Activated CD4-positive, alpha-beta T cell treated with anti-CD3 and anti-CD28 coated beads for 1 hour (primary cell): ENCODE results near the gene POU2F3.
"Not testable (repeated sequence)": the region's sequence is repeated elsewhere in the genome, so short reads cannot be mapped to it uniquely, and the experiment has no call there.

Experiments used
- DNase-seq: peaks from one replicate; pipeline ENCODE4 v3.0.0-alpha.2; 2020

Gene POU2F3

DNA sequence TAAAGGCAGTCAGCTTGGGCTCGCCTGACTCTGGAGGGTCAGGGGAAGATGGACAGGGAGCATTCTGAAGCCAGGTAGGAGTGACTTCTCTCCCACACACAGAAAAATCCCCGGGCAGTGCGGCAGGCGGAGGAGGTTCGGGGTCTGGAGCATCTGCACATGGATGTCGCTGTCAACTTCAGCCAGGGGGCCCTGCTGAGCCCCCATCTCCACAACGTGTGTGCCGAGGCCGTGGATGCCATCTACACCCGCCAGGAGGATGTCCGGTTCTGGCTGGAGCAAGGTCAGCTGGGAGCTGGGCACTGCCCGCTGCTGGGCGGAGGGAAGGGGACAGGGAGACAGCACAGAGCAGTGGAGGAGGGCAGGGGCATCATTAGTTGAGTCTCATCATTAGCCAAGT, 13.2 kb upstream of the POU2F3 start:
- no peak for DNase-seq

DNA sequence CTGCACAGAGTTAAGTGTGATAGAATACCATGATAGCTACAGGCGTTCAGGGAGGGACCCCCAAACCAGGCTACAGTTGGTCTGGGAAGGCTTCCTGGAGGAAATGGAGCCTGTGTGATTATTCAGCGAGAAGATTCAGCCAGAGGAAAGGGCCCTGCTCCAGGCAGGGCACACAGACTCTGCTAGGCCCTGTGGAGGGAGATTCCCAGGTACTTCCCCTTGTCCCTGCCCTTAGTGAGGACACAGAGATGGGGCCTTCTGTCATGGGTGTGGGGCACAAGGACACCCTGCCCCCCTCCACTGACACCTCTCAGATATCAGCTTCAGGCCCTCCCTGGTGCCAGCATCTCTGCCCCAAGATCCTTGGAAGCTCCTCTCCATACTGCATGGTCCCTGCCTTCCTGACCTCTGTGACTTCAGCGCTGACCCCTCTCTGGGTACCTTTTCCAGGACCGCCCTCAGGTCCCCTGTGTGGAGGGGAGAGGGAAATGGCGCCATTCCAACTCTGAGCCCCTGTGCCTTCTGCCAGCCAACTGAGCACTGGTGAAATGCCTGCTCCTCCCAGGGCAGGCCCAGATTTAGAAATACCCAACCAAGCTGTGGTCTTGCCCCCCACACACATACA, 12.6 kb upstream of the POU2F3 start:
- no peak for DNase-seq

DNA sequence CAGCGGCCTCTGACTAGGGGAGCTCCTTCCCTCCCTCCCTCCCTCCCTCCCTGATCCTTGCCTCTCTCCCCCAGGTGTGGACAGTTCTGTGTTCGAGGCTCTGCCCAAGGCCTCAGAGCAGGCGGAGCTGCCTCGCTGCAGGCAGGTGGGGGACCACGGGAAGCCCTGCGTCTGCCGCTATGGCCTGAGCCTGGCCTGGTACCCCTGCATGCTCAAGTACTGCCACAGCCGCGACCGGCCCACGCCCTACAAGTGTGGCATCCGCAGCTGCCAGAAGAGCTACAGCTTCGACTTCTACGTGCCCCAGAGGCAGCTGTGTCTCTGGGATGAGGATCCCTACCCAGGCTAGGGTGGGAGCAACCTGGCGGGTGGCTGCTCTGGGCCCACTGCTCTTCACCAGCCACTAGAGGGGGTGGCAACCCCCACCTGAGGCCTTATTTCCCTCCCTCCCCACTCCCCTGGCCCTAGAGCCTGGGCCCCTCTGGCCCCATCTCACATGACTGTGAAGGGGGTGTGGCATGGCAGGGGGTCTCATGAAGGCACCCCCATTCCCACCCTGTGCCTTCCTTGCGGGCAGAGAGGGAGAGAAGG, 11.1 kb upstream of the POU2F3 start:
- DNase-seq, result no peak

DNA sequence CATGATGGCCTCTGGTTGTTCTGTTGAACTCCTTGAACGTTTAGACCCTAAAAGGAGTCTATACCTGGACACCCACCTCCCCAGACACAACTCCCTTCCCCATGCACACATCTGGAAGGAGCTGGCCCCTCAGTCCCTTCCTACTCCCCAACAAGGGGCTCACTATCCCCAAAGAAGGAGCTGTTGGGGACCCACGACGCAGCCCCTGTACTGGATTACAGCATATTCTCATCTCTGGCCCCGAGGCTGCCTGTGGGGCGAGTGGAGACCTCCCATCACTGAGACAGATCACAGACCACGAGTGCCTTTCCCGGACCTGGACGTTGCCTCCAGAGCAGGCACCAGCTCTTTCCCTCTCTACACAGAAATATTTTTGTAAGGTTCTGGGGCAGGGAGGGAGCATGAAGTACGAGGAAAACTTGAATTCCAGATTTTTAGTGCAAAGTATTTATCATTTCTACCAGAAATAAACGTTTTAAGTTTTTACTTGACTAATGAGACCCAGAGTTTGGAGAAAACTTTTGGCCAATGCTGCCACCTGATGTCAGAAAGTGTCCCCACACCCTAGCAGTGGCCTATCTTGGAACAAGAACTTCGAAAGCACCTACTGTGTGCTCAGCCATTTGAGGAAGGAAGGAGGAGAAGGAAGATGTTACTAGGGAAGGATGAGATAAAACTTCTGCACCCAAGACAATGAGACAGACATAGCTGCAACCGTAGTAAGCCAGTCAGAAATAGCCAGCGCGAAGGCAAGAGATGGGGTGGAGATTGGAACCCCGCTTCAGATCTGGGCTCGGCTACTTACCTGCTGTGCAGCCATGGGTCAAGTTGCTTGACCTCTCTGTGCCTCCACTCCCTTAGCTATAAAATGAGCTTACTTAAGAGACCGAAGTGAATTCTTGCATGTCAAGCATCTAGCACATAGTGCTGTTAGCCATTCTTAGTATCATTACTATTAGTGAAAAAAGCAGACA, 10.2 kb upstream of the POU2F3 start:
- DNase-seq, result no peak

DNA sequence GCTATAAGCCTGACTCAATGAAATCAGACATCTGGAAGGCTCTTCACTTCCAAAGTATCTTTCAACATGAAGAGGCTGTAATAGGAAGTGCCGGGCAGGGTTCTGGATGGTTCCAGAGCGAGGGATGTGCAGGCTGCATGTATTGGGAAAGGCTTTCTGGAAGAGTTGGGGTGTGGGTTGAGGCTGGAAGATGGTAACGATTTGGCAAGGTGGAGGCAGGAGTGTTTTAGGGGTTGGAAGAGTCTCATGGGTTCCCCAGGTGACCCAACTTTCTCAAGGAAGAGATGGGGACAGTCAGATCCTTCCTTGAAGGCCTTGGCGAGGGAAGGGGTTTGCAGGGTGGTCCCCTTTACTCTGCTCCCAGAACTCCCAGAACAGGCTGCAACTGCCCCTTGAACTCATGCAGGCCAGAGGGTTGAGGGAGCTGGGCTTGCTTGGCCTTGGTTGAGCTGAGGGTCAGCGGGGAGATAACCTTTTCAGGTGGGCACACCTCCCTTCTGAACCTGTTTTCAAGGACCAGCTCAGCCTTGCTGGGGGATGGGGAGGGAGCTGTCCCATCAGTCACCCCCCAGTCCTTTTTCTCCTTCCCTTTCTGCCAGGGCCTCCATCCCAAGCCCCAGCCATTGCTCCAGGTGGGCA, 9.4 kb upstream of the POU2F3 start:
- DNase-seq, result no peak

DNA sequence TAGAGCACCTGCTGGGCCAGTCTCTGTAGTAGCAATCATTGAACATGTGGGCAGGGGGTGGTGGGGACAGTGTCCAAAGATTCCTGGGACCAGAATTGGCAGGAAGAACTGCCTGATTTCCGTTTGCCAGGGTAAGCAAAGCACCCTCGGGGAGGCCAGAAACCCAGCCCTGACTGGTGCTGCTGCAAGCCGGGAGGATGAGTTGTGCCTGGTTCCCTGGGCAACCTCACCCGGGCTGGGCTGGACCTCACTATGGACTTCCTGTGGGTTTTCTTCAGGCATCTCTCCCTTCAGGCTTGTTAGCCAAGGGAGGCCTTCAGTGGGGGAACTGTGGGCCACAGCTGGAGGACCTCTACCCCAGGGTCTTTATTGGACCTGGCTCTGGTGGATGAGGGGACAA, 8.0 kb upstream of the POU2F3 start:
- no peak for DNase-seq

DNA sequence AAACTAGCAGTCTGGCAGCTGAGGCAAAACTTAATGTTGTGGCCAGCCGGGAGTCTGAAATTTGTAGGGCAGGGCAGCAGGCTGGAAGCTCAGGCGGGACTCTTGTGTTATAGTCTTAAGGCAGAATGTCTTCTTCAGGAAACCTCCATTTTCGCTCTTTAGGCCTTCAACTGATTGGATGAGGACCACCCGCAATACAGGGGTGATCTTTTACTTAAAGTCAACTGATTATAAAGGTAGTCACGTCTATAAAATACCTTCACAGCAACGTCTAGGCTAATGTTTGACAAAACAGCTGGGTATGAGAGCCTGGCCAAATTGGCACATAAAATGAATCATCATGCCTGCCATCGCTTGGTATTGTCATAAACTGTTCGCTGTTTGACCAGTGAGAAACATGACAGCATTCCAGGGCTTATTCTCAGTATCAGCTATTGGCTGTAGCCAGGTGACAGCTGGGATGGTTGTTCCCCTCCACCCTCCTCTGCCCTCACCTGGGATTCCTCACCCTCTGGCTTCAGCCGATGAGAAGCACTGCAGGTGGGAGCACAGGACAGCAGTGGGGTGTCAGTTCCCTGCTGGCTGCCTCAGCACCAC, 6.6 kb upstream of the POU2F3 start:
- no peak for DNase-seq

DNA sequence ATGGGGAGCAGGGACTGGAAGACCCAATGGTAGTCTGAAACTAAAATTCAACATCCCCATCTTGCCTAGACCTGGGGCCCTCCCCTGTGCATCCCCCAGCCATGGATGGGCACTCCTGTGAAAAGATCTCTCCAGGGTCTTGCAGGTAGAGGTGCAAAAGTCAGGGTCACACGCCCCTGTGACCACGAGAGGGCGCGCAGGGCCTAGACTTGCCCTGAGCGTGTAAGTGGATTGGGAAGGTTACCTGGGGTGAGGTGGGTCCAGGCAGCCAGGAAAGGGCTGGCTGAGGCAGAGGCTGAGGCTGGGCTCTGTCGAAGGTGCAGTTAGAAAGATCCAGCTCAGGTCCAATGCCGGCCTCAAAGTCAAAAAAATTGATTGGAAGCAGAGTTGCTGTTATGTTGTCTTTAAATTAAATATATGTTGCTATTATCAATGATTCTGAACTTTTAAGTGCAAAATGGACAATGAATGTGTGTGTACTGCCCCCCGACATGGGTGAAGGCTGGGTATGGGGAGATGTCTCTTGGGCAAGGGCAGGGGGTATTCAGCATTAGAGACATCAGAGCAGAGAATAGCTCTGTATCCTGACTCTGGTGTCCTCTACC, 4.8 kb upstream of the POU2F3 start:
- peak; percentile 32 for DNase-seq

DNA sequence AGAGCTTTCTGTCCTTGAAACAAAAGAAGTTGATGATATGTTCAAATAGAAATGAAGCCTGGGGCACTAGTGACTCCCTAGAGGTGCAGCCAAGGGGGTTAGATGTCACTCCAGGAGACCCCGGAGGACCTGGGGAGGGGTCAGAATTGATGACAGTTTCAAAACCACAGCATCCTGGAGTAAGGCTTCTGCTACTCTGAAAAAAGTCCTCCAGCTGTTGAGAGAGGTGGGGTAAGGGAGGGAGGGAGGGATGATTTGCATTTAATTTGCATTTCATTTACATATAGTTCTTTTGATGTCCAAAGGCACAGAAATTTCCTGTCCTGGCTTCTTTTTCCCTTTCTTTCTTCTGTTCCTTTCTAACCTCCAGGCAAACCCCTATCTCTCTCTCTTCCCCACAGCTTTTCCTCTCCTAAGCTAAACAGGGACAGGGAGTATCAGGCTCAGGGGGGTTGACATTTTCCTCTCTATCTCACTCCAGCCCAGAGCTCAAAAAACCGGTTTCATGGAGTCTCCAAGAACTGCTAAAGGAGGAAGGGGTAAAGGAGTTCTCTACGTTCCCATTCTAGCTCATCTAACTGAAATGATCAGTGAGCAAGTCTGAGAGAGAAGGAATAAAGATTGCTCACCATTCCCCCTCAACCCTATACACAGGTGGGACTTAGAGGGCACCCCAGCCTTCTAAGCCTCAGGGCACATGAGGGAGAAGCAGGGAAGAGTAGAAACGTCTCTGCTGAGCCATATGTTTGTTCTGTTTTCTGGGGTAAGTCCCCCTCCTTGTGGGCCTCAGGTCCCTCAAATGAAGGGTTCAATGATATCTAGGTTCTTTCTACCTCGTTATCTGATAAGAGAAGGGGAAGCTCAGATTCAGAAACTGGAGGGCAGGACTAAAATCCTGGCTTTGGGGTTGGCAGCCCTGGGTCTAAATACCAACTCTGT, 3.5 kb upstream of the POU2F3 start:
- DNase-seq, result no peak

DNA sequence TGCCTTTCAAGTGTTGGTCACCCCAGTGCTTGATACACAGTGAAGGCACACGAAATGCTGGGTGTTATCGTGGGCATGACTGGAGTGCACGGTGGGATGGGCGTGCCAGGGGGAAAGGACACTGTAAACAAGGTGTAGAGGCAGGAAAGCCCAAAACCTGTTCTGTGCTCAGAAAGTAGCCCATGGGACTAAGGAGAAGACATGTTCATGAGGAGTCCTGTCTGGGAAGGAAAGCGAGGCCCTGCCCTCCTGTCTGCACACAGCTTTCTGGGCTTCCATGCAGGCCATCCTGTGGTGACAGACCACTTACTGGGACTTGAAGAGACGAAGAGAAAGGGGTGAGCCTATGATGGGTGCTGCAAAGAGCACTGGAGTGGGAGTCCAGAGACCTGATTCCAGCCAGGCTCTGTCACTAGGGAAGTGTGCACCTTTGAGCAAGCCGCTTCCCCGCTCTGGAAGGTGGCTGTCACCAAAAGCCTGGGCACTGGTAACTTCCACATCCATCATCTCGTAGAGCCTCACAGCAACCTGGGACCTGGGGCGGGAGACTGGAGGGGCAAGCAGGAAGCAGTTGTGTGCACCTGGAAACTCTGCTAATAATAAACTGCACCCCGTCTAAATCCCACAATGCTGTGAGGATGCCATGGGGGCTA, 846 bp upstream of the POU2F3 start:
- DNase-seq, result no peak

DNA sequence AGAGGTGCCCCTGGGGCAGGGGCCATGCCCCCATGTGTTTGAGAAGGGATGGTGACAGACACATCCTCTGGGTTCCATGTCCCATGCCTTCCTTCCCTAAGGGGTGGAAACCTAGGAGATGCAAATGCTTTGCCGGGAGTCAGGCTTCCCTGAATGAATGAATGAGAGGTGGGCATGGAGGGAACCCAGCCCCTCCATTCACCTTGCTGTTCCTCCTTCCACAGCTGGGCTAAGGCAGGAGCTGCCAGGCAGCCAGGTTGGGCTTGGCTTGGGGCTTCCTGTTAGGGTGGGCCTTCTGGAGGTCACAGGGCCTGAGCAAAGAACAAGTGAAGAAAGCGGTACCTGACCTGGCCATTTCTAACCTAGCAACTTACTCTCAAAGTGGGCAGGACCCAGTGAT, 926 bp downstream of the POU2F3 start:
- DNase-seq, result no peak

DNA sequence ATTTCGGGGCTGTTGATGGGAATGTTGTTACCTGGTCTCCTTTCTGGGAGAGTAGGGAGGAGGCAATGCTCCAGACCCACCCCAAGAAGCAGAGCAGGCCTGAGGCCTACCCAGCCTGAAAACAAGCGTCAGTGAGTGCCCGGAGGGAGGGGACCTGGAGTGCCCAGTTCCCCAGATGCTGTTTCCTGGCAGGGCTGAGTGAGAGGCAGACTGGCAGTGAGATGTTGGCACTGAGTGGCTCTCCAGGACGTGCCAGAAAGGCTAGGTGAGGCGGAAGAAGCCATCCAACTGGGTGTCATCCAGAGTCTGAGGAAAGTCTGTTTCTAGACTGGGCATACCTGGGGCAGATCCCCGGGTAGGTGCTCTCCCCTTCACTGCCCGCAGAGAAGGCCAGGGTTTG, 1.3 kb downstream of the POU2F3 start:
- no peak for DNase-seq

DNA sequence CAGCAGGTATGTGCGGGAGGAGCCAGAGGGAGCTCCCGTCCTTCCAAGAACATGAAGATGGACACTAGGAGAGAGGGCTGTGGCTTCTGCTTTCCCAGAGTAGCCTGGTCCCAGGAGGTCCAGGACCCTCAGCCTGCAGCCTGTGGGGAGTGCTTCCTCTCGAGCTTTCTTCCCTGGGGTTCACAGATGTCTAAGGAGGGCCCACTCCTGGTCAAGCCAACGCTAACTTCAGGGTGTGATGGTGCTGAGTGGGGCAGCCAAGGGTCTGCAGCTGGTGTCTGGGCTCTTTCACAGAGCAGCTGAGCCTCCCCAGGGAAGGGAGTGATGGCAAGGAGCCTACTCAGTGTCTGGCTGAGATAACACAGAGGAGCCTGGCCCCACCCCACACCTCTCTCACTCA, 3.3 kb downstream of the POU2F3 start:
- no peak for DNase-seq

DNA sequence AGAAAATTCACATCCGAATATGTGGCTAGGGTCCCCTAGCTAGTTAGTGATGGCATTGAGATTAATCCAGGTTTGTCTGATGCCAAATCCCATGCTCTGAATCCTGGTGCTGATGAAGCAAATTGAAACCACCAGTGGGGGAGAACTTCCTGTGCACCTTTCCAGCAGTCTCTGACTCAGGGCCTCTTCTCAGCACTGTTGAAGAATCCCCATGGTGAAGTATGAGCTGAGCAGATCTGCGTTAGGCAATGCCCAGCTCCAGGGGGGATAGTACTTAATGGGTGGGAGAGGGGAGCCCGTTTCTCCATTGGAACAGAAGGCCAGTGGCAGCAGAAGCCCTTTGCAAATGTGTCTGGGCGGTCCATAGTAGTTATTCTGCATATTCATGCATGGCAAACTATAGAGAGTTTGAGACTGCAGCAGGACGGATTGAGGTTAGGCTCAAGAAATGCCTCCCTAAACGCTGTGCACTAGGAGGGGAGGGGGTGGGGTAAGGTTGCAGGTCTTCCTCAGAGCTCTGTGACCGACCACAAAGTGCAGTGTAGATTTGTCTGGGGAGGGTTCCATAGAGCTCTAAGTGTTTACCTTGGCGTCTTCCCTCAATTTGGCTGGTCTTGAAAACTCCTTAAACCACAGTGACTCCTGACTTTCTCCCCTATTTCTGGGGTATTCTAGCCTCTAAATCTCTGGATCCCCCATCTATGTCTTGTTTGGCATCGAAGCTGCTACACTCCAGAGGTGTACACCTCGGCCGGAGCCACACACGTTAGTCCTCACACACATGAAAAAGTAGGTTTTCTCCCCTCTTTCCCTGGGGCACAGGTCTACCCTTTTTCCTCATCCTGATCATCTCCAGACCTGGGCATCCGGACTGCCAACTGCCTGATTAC, 4.8 kb downstream of the POU2F3 start:
- no peak for DNase-seq

DNA sequence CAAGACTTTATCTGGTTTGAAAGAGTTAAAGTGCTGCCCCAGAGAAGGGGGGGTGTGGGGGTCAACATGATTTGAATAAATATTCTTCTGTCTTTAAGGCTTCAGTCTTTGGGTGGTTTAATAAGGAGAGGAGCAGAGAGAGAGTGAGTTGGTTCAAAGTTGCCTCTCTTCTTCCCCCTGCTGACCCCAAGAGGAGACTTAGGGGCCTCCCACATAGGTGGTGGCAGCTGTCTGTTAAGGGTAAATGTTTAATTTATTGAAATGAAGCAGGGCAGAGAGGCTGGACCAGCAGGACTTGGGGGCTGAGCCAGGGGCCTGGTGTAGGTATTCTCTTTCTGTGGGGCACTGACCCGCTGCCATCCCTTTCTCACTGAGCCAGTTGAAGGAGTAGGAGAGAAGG, 5.5 kb downstream of the POU2F3 start:
- no peak for DNase-seq

DNA sequence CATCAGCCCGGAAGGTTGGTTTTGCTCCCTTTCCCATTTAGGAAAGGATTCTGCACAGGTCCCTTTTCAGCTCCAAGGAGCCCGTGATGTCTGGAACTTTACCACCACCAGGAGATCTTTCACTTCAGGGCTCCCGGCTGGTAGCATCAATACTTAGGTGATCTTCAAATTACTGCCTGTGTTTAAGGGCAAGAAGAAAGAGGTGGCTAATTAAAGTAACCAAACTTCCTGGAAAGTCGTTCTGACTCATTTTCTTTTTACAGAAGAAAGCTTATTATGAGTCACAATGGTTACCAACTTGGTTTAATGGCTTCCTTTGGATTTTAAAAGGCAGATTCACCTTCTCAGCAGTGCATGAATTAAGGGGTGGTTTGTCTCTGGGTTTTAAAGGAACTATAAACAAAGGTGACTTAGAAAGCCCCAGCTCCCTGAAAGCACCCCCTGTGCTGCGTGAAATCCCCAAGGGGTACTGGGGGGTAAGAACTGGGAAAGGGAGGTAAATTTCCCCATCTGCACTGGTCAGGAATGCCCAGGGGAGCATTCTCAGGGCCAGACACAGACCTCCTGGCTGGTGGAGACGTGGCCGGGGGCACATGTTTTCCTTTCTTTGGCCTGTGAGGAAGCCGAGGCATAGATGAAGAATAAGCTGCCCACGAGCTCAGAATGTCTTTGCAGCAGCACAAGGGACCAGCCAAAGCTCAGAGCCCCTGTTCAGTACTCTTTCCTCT, 8.8 kb downstream of the POU2F3 start:
- no peak for DNase-seq

DNA sequence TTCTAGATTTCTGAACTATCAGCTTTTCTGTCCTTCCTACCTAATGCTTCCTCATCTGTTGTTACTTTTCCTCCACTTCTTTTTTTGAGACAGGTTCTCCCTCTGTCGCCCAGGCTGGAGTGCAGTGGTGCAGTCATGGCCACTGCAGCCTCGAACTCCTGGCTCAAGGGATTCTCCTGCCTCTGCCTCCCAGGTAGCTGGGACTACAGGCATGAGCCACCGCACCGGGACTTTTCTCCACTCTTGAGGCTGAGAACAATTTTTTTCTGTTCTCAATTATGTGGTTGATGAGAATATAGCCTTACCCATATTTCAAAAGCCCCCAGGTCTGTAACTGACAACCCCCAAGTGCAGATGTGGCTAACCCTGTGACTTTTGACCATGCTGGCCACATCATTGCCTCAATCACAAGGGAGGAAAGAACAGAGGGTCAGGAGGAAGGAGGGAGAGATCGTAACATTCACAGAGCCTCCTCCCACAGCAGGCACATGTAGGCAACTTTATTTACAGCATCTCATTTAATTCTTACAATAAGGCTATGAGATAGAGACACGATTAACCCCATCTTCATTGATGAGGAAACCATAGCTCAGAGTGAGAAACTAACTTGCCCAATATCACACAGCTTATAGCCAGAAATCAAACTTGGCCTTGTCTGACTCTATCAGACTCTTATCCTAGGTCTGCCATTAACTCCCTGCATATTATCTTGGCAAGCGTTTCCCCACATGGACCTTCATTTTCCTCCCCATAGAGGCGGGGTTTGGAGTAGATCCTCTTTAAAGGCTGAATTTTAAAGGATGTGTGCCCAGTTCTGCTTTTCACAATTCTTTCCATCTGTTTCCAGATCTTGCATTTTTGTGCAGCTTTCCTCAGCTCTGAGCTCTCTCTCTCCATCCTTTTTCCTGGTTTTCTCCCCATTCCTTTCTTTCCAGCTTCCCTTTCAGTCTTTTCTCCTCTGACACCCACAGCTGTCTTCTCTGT, 9.6 kb downstream of the POU2F3 start:
- DNase-seq, result no peak

DNA sequence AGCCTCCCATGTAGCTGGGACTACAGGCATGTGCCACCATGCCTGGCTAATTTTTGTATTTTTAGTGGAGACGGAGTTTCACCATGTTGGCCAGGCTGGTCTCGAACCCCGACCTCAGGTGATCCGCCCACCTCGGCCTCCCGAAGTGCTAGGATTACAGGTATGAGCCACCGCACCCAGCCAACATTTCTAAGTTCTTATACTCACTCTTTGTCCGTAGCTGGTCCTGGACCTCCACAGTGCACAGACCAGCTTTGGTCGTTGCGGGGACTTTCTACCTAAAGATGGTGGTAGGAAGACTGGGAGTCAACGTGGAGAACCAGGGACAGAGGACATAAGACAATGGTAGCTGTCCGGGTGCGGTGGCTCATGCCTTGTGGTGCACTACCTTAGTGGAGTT, 13.4 kb downstream of the POU2F3 start:
- not testable (repeated sequence) for DNase-seq
